ENCODE measurements around the gene ODF4.

ODF4 gene

DNA sequence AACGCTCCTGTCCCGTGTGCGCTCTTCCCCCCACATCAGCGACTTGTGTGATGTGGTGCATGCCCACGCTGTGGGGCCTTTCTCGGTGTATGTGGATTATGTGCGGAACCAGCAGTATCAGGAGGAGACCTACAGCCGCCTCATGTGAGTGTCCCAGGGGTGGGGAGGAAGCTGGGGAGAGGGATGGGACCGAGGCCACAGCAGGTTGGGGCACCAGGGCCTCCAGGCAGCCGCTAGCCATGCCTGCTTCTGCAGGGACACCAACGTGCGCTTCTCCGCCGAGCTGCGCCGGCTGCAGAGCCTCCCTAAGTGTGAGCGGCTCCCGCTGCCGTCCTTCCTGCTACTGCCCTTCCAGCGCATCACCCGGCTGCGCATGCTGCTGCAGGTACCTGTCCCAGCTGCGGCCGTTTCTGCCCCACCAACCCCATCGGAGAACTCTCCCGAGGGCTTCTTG lies 23.8 kb upstream of the ODF4 start:
- no peak for DNase-seq (ENCODE audit: low read depth)
- TF ChIP-seq, protein P1, sequence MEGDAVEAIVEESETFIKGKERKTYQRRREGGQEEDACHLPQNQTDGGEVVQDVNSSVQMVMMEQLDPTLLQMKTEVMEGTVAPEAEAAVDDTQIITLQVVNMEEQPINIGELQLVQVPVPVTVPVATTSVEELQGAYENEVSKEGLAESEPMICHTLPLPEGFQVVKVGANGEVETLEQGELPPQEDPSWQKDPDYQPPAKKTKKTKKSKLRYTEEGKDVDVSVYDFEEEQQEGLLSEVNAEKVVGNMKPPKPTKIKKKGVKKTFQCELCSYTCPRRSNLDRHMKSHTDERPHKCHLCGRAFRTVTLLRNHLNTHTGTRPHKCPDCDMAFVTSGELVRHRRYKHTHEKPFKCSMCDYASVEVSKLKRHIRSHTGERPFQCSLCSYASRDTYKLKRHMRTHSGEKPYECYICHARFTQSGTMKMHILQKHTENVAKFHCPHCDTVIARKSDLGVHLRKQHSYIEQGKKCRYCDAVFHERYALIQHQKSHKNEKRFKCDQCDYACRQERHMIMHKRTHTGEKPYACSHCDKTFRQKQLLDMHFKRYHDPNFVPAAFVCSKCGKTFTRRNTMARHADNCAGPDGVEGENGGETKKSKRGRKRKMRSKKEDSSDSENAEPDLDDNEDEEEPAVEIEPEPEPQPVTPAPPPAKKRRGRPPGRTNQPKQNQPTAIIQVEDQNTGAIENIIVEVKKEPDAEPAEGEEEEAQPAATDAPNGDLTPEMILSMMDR (IDR thresholded peaks at IDR 0.05; ENCODE audit: low read depth, low read length, missing control alignments): no peak
- no peak overlapping the region for H3K4me3 ChIP-seq (ENCODE audit: low read depth, low read length)

GRCh38 chr17:8318010-8318935 lies 21.4 kb upstream of the ODF4 start:
- TF ChIP-seq, protein P1 (IDR thresholded peaks at IDR 0.05; ENCODE audit: low read depth, low read length, missing control alignments): no peak
- DNase-seq (ENCODE audit: low read depth): no peak
- H3K4me3 ChIP-seq (ENCODE audit: low read depth, low read length): no peak overlapping the region

GRCh38 chr17:8320262-8320661 lies 19.4 kb upstream of the ODF4 start:
- DNase-seq (ENCODE audit: low read depth): no peak
- no peak overlapping the region for H3K4me3 ChIP-seq (ENCODE audit: low read depth, low read length)
- TF ChIP-seq, protein P1 (IDR thresholded peaks at IDR 0.05; ENCODE audit: low read depth, low read length, missing control alignments): no peak

DNA sequence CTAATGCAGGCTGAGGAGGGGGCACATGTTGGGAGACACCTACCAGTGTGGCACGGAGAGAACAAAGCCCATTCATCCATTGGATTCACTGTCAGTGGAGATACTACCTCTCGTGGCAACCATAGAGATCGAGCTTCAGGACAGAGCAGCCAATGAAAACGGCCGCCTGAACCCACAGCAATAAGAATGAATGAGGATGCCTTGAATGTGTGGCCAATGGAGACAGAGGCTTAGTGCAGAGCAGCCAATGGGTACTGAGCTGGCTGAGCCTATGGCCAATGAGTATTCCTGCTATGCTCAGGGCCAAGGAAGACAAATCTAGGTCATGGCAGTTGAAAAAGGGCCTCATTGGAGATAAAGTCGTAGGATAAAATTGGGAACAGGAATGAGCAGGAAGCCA lies 18.6 kb upstream of the ODF4 start:
- TF ChIP-seq, protein P1 (IDR thresholded peaks at IDR 0.05; ENCODE audit: low read depth, low read length, missing control alignments): no peak
- no peak for DNase-seq (ENCODE audit: low read depth)
- no peak overlapping the region for H3K4me3 ChIP-seq (ENCODE audit: low read depth, low read length)

GRCh38 chr17:8322061-8322460 lies 17.6 kb upstream of the ODF4 start:
- TF ChIP-seq, protein P1 (IDR thresholded peaks at IDR 0.05; ENCODE audit: low read depth, low read length, missing control alignments): no peak
- DNase-seq (ENCODE audit: low read depth): no peak
- no peak overlapping the region for H3K4me3 ChIP-seq (ENCODE audit: low read depth, low read length)

DNA sequence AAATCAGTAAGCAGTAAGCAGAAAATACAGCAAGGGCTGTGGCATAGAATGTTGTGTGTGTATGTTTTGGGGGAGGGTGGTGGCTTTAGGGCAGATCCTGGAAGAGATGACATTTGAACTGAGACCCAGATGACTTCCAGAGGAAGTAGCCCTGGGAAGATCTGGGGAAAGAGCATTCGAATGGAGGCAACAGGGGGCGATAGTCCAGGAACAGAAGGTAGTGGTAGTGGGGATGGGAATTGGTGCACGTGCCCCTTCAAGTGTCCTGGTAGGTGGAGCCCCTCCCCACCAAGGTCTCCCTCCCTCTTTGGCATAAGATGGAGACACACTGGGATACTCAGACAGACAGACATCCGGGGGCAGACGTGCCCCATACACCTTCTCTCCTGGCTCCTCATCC lies 15.5 kb upstream of the ODF4 start:
- TF ChIP-seq, protein P1 (IDR thresholded peaks at IDR 0.05; ENCODE audit: low read depth, low read length, missing control alignments): no peak
- no peak overlapping the region for H3K4me3 ChIP-seq (ENCODE audit: low read depth, low read length)
- DNase-seq (ENCODE audit: low read depth): no peak

GRCh38 chr17:8324923-8325322 lies 14.7 kb upstream of the ODF4 start:
- no peak for DNase-seq (ENCODE audit: low read depth)
- H3K4me3 ChIP-seq (ENCODE audit: low read depth, low read length): no peak overlapping the region
- TF ChIP-seq, protein P1 (IDR thresholded peaks at IDR 0.05; ENCODE audit: low read depth, low read length, missing control alignments): no peak
